ENCODE data around the gene MIS18A.

- TF ChIP-seq CTCF (conservative IDR thresholded peaks at IDR 0.05; ENCODE audit: low read length), result no peak
- TF ChIP-seq EZH2phosphoT487 (IDR thresholded peaks at IDR 0.05; ENCODE audit: borderline replicate concordance), result no peak
Observed at GRCh38 chr21:32301596-32301995, 22.7 kb upstream of the MIS18A start.
